Fibroblast of the aortic adventitia (primary cell): ENCODE measurements around the gene PCCB. TPM values are rescaled to one million over a fixed set of nuclear protein-coding genes. Genes with fewer than 3 reads are reported as not detected.

Experiments used
- DNase-seq: peaks from one replicate; pipeline ENCODE4 v3.0.0-alpha.2; 2010; ENCODE audit warnings: low read depth
- H3K4me3 ChIP-seq: 2 replicates; pipeline ENCODE4 v1.5.1; 2011; ENCODE audit warnings: low read depth, mild to moderate bottlenecking, control low read depth, low read length, moderate library complexity
- total RNA-seq: library from RNA; depleted of rRNA; stranded (reverse); fragments of >200 nt; gene quantifications from 2 replicates; pipeline ENCODE4 v1.2.3, GENCODE V29; 2012; ENCODE audit warnings: low replicate concordance
- TF ChIP-seq, protein P1 (sequence below): IDR thresholded peaks from 2 replicates; pipeline ENCODE4 v1.5.1; 2011; ENCODE audit warnings: mild to moderate bottlenecking, low read length, control low read depth, inconsistent platforms; ENCODE audit not compliant: insufficient read depth

The PCCB gene
- total RNA-seq, 1 donor: 37.2 TPM

GRCh38 chr3:136283627-136284026 is 33.5 kb downstream of the PCCB start:
- H3K4me3 ChIP-seq: no peak overlapping the region
- no peak for DNase-seq
- TF ChIP-seq, protein P1, sequence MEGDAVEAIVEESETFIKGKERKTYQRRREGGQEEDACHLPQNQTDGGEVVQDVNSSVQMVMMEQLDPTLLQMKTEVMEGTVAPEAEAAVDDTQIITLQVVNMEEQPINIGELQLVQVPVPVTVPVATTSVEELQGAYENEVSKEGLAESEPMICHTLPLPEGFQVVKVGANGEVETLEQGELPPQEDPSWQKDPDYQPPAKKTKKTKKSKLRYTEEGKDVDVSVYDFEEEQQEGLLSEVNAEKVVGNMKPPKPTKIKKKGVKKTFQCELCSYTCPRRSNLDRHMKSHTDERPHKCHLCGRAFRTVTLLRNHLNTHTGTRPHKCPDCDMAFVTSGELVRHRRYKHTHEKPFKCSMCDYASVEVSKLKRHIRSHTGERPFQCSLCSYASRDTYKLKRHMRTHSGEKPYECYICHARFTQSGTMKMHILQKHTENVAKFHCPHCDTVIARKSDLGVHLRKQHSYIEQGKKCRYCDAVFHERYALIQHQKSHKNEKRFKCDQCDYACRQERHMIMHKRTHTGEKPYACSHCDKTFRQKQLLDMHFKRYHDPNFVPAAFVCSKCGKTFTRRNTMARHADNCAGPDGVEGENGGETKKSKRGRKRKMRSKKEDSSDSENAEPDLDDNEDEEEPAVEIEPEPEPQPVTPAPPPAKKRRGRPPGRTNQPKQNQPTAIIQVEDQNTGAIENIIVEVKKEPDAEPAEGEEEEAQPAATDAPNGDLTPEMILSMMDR: no peak

GRCh38 chr3:136291302-136291701 is 41.2 kb downstream of the PCCB start:
- DNase-seq: no peak
- H3K4me3 ChIP-seq: no peak overlapping the region
- TF ChIP-seq, protein P1: no peak

DNA sequence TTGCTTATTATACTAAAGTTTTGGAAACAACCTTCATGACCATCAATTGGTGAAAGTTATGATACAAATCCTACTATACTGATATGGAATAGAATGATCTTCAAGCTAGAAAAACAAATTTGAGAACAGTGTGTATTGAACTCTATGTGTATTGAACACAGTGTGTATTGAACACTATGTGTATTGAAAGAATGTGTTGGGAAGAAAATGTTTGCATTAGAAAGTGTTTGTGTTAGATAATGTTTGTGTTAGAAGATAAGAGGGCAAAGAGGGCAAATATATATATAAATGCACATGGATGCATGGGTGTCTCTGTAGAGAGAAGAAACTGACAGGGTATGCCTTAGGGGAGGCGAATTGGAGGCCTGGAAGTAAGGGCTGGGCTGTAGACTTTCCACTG is 42.4 kb downstream of the PCCB start:
- no peak for DNase-seq
- TF ChIP-seq, protein P1: no peak
- H3K4me3 ChIP-seq: no peak overlapping the region

GRCh38 chr3:136293279-136293678 is 43.1 kb downstream of the PCCB start:
- DNase-seq: no peak
- H3K4me3 ChIP-seq: no peak overlapping the region
- TF ChIP-seq, protein P1: no peak

DNA sequence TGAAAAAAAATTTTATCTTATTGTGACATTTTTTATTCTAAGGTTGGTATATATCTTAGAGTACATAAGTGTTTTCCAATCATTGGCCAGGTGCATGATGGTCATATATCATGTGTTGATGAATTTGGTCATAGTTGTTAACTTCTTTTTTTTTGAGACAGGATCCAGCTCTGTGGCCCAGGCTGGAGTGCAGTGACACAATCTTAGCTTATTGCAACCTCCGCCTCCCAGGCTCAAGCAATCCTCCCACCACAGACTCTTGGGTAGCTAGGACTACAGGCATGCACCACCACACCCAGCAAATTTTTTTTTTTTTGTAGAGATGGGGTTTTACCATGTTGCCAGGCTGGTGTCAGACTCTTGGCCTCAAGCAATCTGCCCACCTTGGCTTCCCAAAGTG is 44.0 kb downstream of the PCCB start:
- TF ChIP-seq, protein P1: no peak
- H3K4me3 ChIP-seq: no peak overlapping the region
- DNase-seq: no peak

DNA sequence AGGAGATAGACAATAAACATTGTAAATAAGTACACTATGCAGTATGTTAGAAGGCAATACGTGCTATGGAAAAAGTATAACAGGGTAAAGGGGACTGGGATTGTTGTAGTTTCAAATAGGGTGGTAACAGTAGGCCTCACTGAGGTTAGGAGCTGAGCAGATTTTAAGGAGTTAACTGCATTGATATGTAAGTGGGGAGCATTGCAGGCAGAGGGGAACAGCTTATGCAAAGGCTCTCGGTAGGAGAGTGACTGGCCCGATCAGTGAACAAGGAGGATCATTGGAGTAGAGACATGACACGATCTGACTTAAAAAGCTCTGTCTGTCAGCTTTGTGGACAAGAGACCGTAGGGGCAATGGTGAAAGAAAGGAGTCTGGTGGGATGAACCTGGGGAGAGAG is 46.8 kb downstream of the PCCB start:
- TF ChIP-seq, protein P1: no peak
- DNase-seq: no peak
- no peak overlapping the region for H3K4me3 ChIP-seq

GRCh38 chr3:136297826-136298225 is 47.7 kb downstream of the PCCB start:
- DNase-seq: no peak
- no peak overlapping the region for H3K4me3 ChIP-seq
- TF ChIP-seq, protein P1: no peak
